NB4 (cell line): ENCODE data around the gene MYO7B.

Source experiments
- POLR2A ChIP-seq: IDR thresholded peaks from 2 replicates; pipeline ENCODE4 v1.6.1; 2011; ENCODE audit warnings: mild to moderate bottlenecking; ENCODE audit not compliant: insufficient read length; ENCODE audit errors: extremely low read depth
- TF ChIP-seq, protein P1 (sequence below): IDR thresholded peaks from one replicate; pipeline ENCODE4 v1.5.1; 2012; ENCODE audit warnings: low read depth, low read length

GRCh38 chr2:127609031-127609751 is 73.7 kb downstream of the MYO7B start:
- TF ChIP-seq, protein P1, sequence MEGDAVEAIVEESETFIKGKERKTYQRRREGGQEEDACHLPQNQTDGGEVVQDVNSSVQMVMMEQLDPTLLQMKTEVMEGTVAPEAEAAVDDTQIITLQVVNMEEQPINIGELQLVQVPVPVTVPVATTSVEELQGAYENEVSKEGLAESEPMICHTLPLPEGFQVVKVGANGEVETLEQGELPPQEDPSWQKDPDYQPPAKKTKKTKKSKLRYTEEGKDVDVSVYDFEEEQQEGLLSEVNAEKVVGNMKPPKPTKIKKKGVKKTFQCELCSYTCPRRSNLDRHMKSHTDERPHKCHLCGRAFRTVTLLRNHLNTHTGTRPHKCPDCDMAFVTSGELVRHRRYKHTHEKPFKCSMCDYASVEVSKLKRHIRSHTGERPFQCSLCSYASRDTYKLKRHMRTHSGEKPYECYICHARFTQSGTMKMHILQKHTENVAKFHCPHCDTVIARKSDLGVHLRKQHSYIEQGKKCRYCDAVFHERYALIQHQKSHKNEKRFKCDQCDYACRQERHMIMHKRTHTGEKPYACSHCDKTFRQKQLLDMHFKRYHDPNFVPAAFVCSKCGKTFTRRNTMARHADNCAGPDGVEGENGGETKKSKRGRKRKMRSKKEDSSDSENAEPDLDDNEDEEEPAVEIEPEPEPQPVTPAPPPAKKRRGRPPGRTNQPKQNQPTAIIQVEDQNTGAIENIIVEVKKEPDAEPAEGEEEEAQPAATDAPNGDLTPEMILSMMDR, result no peak
- no peak for TF ChIP-seq POLR2A
